ENCODE measurements around the gene CRIM1.

DNA sequence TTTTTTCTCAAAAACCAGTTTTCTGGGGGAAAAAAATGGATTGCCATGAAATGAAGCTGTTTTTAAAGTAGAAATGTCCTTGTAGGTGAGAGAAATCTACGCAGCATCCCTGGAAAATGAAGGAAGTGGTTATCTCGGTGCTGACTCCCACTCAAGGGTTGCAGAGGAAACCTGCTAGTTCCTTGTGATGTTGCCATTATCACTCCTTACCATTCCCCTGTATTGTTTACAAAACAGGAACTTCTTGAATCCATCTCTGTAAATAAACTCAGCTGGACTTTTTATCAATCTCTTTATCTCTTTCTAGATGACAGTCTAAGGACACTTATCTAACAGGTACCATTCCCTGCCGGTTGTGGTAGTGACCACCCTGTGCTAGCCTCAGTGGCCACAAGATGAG lies 181.2 kb downstream of the CRIM1 start:
- TF ChIP-seq, protein P1, sequence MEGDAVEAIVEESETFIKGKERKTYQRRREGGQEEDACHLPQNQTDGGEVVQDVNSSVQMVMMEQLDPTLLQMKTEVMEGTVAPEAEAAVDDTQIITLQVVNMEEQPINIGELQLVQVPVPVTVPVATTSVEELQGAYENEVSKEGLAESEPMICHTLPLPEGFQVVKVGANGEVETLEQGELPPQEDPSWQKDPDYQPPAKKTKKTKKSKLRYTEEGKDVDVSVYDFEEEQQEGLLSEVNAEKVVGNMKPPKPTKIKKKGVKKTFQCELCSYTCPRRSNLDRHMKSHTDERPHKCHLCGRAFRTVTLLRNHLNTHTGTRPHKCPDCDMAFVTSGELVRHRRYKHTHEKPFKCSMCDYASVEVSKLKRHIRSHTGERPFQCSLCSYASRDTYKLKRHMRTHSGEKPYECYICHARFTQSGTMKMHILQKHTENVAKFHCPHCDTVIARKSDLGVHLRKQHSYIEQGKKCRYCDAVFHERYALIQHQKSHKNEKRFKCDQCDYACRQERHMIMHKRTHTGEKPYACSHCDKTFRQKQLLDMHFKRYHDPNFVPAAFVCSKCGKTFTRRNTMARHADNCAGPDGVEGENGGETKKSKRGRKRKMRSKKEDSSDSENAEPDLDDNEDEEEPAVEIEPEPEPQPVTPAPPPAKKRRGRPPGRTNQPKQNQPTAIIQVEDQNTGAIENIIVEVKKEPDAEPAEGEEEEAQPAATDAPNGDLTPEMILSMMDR (conservative IDR thresholded peaks at IDR 0.05), result no peak
- no peak for TF ChIP-seq ZFX (IDR thresholded peaks at IDR 0.05)

All from C4-2B (cell line).